ENCODE data around the gene NIM1K.

Gene NIM1K

DNA sequence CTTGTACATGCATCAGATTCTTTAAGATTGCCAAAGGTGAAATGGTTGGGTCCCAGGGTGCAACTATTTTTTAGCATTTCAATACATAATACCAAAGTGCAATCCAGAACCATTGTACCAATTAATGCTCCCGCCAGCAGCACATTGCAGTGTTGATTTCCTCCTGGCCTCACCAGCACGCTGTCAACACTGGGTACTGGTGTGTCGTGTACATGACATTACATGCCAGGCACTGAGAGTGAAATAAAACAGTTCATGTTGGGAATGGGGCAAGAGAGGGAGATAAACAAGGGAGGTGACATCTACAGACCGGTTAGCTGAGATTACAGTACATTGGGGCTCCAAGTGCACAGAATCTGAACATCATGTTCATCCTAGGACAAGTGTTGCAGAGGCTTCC, 83.4 kb downstream of the NIM1K start:
- H3K27ac ChIP-seq (ENCODE audit: low read length) = no peak overlapping the region
- H3K36me3 ChIP-seq (ENCODE audit: control insufficient read depth in 2 of 2, insufficient read depth in 2 of 2, low read length in 2 of 2) = peaks cover 0 to 2% of the 10 kb centered on the region in 2 donors
- no peak overlapping the region for H3K4me3 ChIP-seq (ENCODE audit: low read length in 2 of 2)

GRCh38 chr5:43279548-43280274, 87.7 kb downstream of the NIM1K start:
- H3K27ac ChIP-seq (ENCODE audit: low read length) = no peak overlapping the region

More for the DNA sequence above, 83.4 kb downstream of the NIM1K start:
- no peak overlapping the region for H3K9ac ChIP-seq (ENCODE audit: low read length in 2 of 2)
- H3K9me3 ChIP-seq (ENCODE audit: control insufficient read depth in 2 of 2, low read length in 2 of 2) = no peaks in the 10 kb centered on the region
- no peaks in the 10 kb centered on the region for H3K4me1 ChIP-seq (ENCODE audit: control insufficient read depth, insufficient read depth, low read length)
- H3K27me3 ChIP-seq (ENCODE audit: control insufficient read depth in 1 of 2, insufficient read depth in 2 of 2, low read length in 2 of 2) = no peaks in the 10 kb centered on the region

GRCh38 chr5:43281840-43282658, 90.0 kb downstream of the NIM1K start:
- Histone ChIP-seq H3K27ac (ENCODE audit: low read length) (no peak overlapping the region), H3K27me3 (ENCODE audit: control insufficient read depth in 1 of 2, insufficient read depth in 2 of 2, low read length in 2 of 2) (no peaks in the 10 kb centered on the region), H3K4me3 (ENCODE audit: low read length in 2 of 2) (no peak overlapping the region), H3K9me3 (ENCODE audit: control insufficient read depth in 2 of 2, low read length in 2 of 2) (no peaks in the 10 kb centered on the region), H3K9ac (ENCODE audit: low read length in 2 of 2) (no peak overlapping the region), H3K36me3 (ENCODE audit: control insufficient read depth in 2 of 2, insufficient read depth in 2 of 2, low read length in 2 of 2) (peaks cover 5 to 8% of the 10 kb centered on the region in 2 donors), H3K4me1 (ENCODE audit: control insufficient read depth, insufficient read depth, low read length) (no peaks in the 10 kb centered on the region)

More at GRCh38 chr5:43279548-43280274, 87.7 kb downstream of the NIM1K start:
- Histone ChIP-seq H3K4me3 (ENCODE audit: low read length in 2 of 2) (no peak overlapping the region), H3K9me3 (ENCODE audit: control insufficient read depth in 2 of 2, low read length in 2 of 2) (no peaks in the 10 kb centered on the region), H3K36me3 (ENCODE audit: control insufficient read depth in 2 of 2, insufficient read depth in 2 of 2, low read length in 2 of 2) (peaks cover 0 to 2% of the 10 kb centered on the region in 2 donors), H3K4me1 (ENCODE audit: control insufficient read depth, insufficient read depth, low read length) (no peaks in the 10 kb centered on the region), H3K27me3 (ENCODE audit: control insufficient read depth in 1 of 2, insufficient read depth in 2 of 2, low read length in 2 of 2) (no peaks in the 10 kb centered on the region), H3K9ac (ENCODE audit: low read length in 2 of 2) (no peak overlapping the region)

DNA sequence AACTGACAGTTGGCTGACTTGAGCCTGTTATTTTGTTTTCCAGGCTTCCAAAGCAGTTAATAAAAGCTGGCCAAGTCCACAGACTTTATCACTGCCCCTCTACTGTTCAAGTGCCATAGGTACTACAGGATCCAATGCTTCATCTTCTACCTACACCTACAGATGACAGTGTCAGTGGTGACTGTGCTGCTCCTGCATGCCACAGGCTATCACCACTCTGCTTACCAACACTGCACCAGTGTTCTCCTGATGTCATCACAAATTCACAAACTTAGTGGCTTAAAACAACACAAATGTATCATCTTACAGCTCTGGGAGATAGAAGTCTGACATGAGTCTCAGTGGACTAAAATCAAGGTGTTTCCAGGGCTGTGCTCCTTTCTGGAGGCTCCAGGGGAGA, 94.6 kb downstream of the NIM1K start:
- Histone ChIP-seq H3K36me3 (ENCODE audit: control insufficient read depth in 2 of 2, insufficient read depth in 2 of 2, low read length in 2 of 2) (peaks cover 13 to 21% of the 10 kb centered on the region in 2 donors), H3K4me1 (ENCODE audit: control insufficient read depth, insufficient read depth, low read length) (no peaks in the 10 kb centered on the region), H3K4me3 (ENCODE audit: low read length in 2 of 2) (no peak overlapping the region), H3K27ac (ENCODE audit: low read length) (no peak overlapping the region), H3K9me3 (ENCODE audit: control insufficient read depth in 2 of 2, low read length in 2 of 2) (no peaks in the 10 kb centered on the region), H3K9ac (ENCODE audit: low read length in 2 of 2) (no peak overlapping the region), H3K27me3 (ENCODE audit: control insufficient read depth in 1 of 2, insufficient read depth in 2 of 2, low read length in 2 of 2) (no peaks in the 10 kb centered on the region)

- Histone ChIP-seq H3K9ac (ENCODE audit: low read length in 2 of 2) (no peak overlapping the region), H3K27ac (ENCODE audit: low read length) (no peak overlapping the region), H3K9me3 (ENCODE audit: control insufficient read depth in 2 of 2, low read length in 2 of 2) (no peaks in the 10 kb centered on the region), H3K36me3 (ENCODE audit: control insufficient read depth in 2 of 2, insufficient read depth in 2 of 2, low read length in 2 of 2) (peaks cover 16 to 26% of the 10 kb centered on the region in 2 donors), H3K4me1 (ENCODE audit: control insufficient read depth, insufficient read depth, low read length) (no peaks in the 10 kb centered on the region), H3K27me3 (ENCODE audit: control insufficient read depth in 1 of 2, insufficient read depth in 2 of 2, low read length in 2 of 2) (no peaks in the 10 kb centered on the region), H3K4me3 (ENCODE audit: low read length in 2 of 2) (no peak overlapping the region)
Observed at GRCh38 chr5:43287493-43287892, 95.5 kb downstream of the NIM1K start.

- Histone ChIP-seq H3K27ac (ENCODE audit: low read length) (no peak overlapping the region), H3K9ac (ENCODE audit: low read length in 2 of 2) (no peak overlapping the region), H3K4me3 (ENCODE audit: low read length in 2 of 2) (no peak overlapping the region), H3K4me1 (ENCODE audit: control insufficient read depth, insufficient read depth, low read length) (no peaks in the 10 kb centered on the region), H3K27me3 (ENCODE audit: control insufficient read depth in 1 of 2, insufficient read depth in 2 of 2, low read length in 2 of 2) (no peaks in the 10 kb centered on the region), H3K36me3 (ENCODE audit: control insufficient read depth in 2 of 2, insufficient read depth in 2 of 2, low read length in 2 of 2) (peaks cover 21 to 30% of the 10 kb centered on the region in 2 donors), H3K9me3 (ENCODE audit: control insufficient read depth in 2 of 2, low read length in 2 of 2) (no peaks in the 10 kb centered on the region)
Observed at GRCh38 chr5:43288269-43288831, 96.3 kb downstream of the NIM1K start.

DNA sequence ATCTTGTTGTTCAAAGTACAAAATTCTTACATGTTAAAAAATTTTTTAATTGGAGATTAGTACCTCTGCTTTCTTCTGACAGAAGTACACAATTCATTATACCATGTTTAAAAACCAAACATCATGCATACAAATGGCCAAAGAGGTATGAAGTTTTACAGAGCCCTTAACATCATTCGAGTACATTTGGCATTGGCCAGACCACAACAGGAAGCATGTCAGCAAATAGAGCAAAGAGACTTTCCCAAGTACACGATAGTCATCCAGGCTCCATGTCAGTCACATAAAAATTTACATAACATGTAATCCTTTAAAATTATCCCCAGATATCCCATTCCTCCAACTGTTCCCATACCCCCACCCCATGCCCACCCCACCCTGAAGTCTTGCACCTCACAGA, 98.7 kb downstream of the NIM1K start:
- peaks cover 26 to 47% of the 10 kb centered on the region in 2 donors for H3K36me3 ChIP-seq (ENCODE audit: control insufficient read depth in 2 of 2, insufficient read depth in 2 of 2, low read length in 2 of 2)
- H3K27me3 ChIP-seq (ENCODE audit: control insufficient read depth in 1 of 2, insufficient read depth in 2 of 2, low read length in 2 of 2) = no peaks in the 10 kb centered on the region
- no peak overlapping the region for H3K9ac ChIP-seq (ENCODE audit: low read length in 2 of 2)
- no peak overlapping the region for H3K4me3 ChIP-seq (ENCODE audit: low read length in 2 of 2)
- H3K4me1 ChIP-seq (ENCODE audit: control insufficient read depth, insufficient read depth, low read length) = no peaks in the 10 kb centered on the region
- no peak overlapping the region for H3K27ac ChIP-seq (ENCODE audit: low read length)
- H3K9me3 ChIP-seq (ENCODE audit: control insufficient read depth in 2 of 2, low read length in 2 of 2) = no peaks in the 10 kb centered on the region

GRCh38 chr5:43294226-43294625, 102.2 kb downstream of the NIM1K start:
- Histone ChIP-seq H3K9me3 (ENCODE audit: control insufficient read depth in 2 of 2, low read length in 2 of 2) (no peaks in the 10 kb centered on the region), H3K36me3 (ENCODE audit: control insufficient read depth in 2 of 2, insufficient read depth in 2 of 2, low read length in 2 of 2) (peaks cover 26 to 44% of the 10 kb centered on the region in 2 donors), H3K27ac (ENCODE audit: low read length) (no peak overlapping the region), H3K4me1 (ENCODE audit: control insufficient read depth, insufficient read depth, low read length) (no peaks in the 10 kb centered on the region), H3K27me3 (ENCODE audit: control insufficient read depth in 1 of 2, insufficient read depth in 2 of 2, low read length in 2 of 2) (no peaks in the 10 kb centered on the region), H3K9ac (ENCODE audit: low read length in 2 of 2) (no peak overlapping the region), H3K4me3 (ENCODE audit: low read length in 2 of 2) (no peak overlapping the region)

DNA sequence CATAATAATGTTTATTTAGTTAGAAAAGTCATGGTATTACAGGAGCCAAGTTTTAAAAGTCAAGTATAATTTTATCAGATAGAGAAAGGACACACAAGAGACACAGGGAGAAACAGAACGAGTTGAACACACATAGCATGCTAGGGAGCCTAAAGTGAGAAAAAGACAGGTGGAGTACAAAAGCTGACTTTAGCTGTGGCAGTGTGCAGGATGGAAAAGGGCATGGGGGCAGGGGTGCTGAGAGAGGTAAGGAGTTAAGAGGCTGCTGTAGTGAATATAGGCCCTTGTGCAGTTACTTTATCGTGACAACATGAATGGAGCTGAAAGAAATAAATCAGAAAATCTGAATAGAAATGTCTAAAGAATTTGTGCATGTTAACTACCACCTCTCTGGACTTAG, 103.2 kb downstream of the NIM1K start:
- H3K36me3 ChIP-seq (ENCODE audit: control insufficient read depth in 2 of 2, insufficient read depth in 2 of 2, low read length in 2 of 2) = peaks cover 26 to 44% of the 10 kb centered on the region in 2 donors

GRCh38 chr5:43296835-43297234, 104.8 kb downstream of the NIM1K start:
- Histone ChIP-seq H3K27ac (ENCODE audit: low read length) (no peak overlapping the region), H3K9ac (ENCODE audit: low read length in 2 of 2) (no peak overlapping the region), H3K9me3 (ENCODE audit: control insufficient read depth in 2 of 2, low read length in 2 of 2) (no peaks in the 10 kb centered on the region), H3K36me3 (ENCODE audit: control insufficient read depth in 2 of 2, insufficient read depth in 2 of 2, low read length in 2 of 2) (peaks cover 26 to 39% of the 10 kb centered on the region in 2 donors), H3K4me3 (ENCODE audit: low read length in 2 of 2) (no peak overlapping the region), H3K4me1 (ENCODE audit: control insufficient read depth, insufficient read depth, low read length) (no peaks in the 10 kb centered on the region), H3K27me3 (ENCODE audit: control insufficient read depth in 1 of 2, insufficient read depth in 2 of 2, low read length in 2 of 2) (no peaks in the 10 kb centered on the region)

More for the DNA sequence above, 103.2 kb downstream of the NIM1K start:
- no peaks in the 10 kb centered on the region for H3K9me3 ChIP-seq (ENCODE audit: control insufficient read depth in 2 of 2, low read length in 2 of 2)
- H3K27me3 ChIP-seq (ENCODE audit: control insufficient read depth in 1 of 2, insufficient read depth in 2 of 2, low read length in 2 of 2) = no peaks in the 10 kb centered on the region
- H3K27ac ChIP-seq (ENCODE audit: low read length) = no peak overlapping the region
- H3K9ac ChIP-seq (ENCODE audit: low read length in 2 of 2) = no peak overlapping the region
- no peaks in the 10 kb centered on the region for H3K4me1 ChIP-seq (ENCODE audit: control insufficient read depth, insufficient read depth, low read length)
- no peak overlapping the region for H3K4me3 ChIP-seq (ENCODE audit: low read length in 2 of 2)
